LNCAP (cell line): ENCODE measurements around the gene GNAI3.
A peak's percentile ranks its signal among the peaks of the same experiment; 100 is the strongest.

Source experiments
- CTCF ChIP-seq: fragments of 450-650 bp; IDR thresholded peaks from 2 replicates; pipeline ENCODE4 v1.5.1; 2017; ENCODE audit warnings: mild to moderate bottlenecking

The GNAI3 gene

GRCh38 chr1:109565241-109565640, 16.8 kb downstream of the GNAI3 start:
- TF ChIP-seq CTCF = no peak

- no peak for TF ChIP-seq CTCF
Observed at GRCh38 chr1:109566982-109567381, 18.6 kb downstream of the GNAI3 start.

GRCh38 chr1:109567877-109568672, 19.7 kb downstream of the GNAI3 start:
- peak; percentile 22; the same call in 1 of the 2 replicates for TF ChIP-seq CTCF

GRCh38 chr1:109569323-109569722, 20.9 kb downstream of the GNAI3 start:
- no peak for TF ChIP-seq CTCF

- TF ChIP-seq CTCF = no peak
Observed at GRCh38 chr1:109570414-109570813, 22.0 kb downstream of the GNAI3 start.

- TF ChIP-seq CTCF = no peak
Observed at GRCh38 chr1:109573785-109574184, 25.4 kb downstream of the GNAI3 start.

GRCh38 chr1:109578947-109579443, 30.6 kb downstream of the GNAI3 start:
- no peak for TF ChIP-seq CTCF
